ENCODE data around the gene CUL2.

DNA sequence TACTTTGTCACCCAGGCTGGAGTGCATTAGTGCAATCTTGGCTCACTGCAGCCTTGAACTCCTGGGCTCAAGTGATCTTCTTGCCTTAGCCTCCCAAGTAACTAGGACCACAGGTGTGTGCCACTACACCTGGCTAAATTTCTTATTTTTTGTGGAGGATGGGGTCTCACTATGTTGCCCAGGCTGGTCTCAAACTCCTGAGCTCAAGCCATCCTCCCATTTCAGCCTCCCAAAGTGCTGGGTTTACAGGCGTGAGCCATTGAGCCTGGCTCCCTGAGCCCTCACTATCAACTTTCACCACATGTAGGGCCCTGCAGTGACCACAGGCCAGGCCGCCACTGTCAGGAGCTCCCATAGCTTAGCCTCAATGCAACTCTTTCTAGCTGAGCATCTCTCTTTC, 110.2 kb downstream of the CUL2 start:
- TF ChIP-seq, protein P1, sequence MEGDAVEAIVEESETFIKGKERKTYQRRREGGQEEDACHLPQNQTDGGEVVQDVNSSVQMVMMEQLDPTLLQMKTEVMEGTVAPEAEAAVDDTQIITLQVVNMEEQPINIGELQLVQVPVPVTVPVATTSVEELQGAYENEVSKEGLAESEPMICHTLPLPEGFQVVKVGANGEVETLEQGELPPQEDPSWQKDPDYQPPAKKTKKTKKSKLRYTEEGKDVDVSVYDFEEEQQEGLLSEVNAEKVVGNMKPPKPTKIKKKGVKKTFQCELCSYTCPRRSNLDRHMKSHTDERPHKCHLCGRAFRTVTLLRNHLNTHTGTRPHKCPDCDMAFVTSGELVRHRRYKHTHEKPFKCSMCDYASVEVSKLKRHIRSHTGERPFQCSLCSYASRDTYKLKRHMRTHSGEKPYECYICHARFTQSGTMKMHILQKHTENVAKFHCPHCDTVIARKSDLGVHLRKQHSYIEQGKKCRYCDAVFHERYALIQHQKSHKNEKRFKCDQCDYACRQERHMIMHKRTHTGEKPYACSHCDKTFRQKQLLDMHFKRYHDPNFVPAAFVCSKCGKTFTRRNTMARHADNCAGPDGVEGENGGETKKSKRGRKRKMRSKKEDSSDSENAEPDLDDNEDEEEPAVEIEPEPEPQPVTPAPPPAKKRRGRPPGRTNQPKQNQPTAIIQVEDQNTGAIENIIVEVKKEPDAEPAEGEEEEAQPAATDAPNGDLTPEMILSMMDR (IDR thresholded peaks at IDR 0.05; ENCODE audit: low read depth, low read length, poor library complexity, severe bottlenecking), result no peak
- TF ChIP-seq EZH2phosphoT487 (IDR thresholded peaks at IDR 0.05; ENCODE audit: borderline replicate concordance, low read length), result no peak

Data from DOHH2 (cell line).